Stomach (tissue), 9 donors: ENCODE measurements around the gene SLITRK3. TPM values are rescaled to one million over a fixed set of nuclear protein-coding genes. Genes with fewer than 3 reads are reported as not detected.

ENCODE experiments used
- DNase-seq, 2 donors: peaks; one replicate each; pipeline versions ENCODE4 v3.0.0 to v3.0.0-alpha.2; 2013 to 2019
- H3K27ac ChIP-seq, 5 donors: fragments of 200-600 bp in 4 of 5; sonication (generic) in 4 of 5; one replicate each; pipeline ENCODE4 v1.5.1; 2013 to 2019; ENCODE audit warnings: mild to moderate bottlenecking in 1 of 5, moderate library complexity in 1 of 5
- H3K27me3 ChIP-seq, 3 donors: fragments of 200-600 bp; sonication (generic); one replicate each; pipeline ENCODE4 v1.5.1; 2017 to 2019; ENCODE audit warnings: mixed run types in 1 of 3
- H3K36me3 ChIP-seq, 4 donors: fragments of 200-600 bp; sonication (generic); 1 replicate in 3 of 4; 2 replicates in 1 of 4; pipeline ENCODE4 v1.5.1; 2016 to 2019
- H3K4me1 ChIP-seq, 4 donors: fragments of 200-600 bp; sonication (generic); one replicate each; pipeline ENCODE4 v1.5.1; 2016 to 2019
- H3K4me3 ChIP-seq, 4 donors: fragments of 200-600 bp; sonication (generic) in 3 of 4; one replicate each; pipeline ENCODE4 v1.5.1; 2016 to 2019; ENCODE audit warnings: mild to moderate bottlenecking in 1 of 4
- H3K9me3 ChIP-seq, 4 donors: fragments of 200-600 bp; sonication (generic); one replicate each; pipeline ENCODE4 v1.5.1; 2016 to 2019
- EP300 ChIP-seq: sonication (generic); formaldehyde crosslinking; IDR thresholded peaks from one replicate; pipeline ENCODE4 v1.6.1; 2017; ENCODE audit warnings: antibody characterized with exemption
- POLR2A ChIP-seq, 4 donors: fragments of 450-650 bp; IDR thresholded peaks; one replicate each; pipeline ENCODE4 v1.6.1; 2016; ENCODE audit warnings: antibody characterized with exemption in 4 of 4, control low read depth in 2 of 4, mild to moderate bottlenecking in 1 of 4, moderate library complexity in 1 of 4
- POLR2AphosphoS5 ChIP-seq, 3 donors: sonication (generic); formaldehyde crosslinking; IDR thresholded peaks; one replicate each; pipeline ENCODE4 v1.6.1; 2016; ENCODE audit warnings: antibody characterized with exemption in 3 of 3
- WGBS, 5 donors: extraction: QIAGEN DNeasy Blood & Tissue Kit in 3 of 5; methylation state at CpG; one replicate each; pipeline versions ENCODE4 v1.1.5 to v1.1.7; 2013 to 2018; 5-methylcytosine and 5-hydroxymethylcytosine counted together
- intact Hi-C: fragments of 100-400 bp; cut with DNase I; formaldehyde crosslinking; loops from one replicate; pipeline ENCODE4 v1.15.1; 2023; ENCODE audit warnings: low total_unique reads
- polyA plus RNA-seq, 3 donors: library from polyadenylated mRNA; stranded (reverse); fragments of 200-250 nt; gene quantifications; one replicate each; pipeline ENCODE4 v1.2.3, GENCODE V29; 2013
- total RNA-seq, 5 donors: library from RNA; depleted of rRNA; stranded (reverse); fragments of >200 nt; gene quantifications; one replicate each; pipeline versions ENCODE4 v1.1.0 to v1.2.3, GENCODE V29; 2014 to 2016
- TF ChIP-seq, protein P1 (sequence below), 7 experiments: fragments of 450-650 bp in 4 of 7; fragments of 200-600 bp in 3 of 7; sonication (generic) in 3 of 7; IDR thresholded peaks; one replicate each; pipeline ENCODE4 v1.5.1; 2016 to 2019; ENCODE audit warnings: antibody characterized with exemption in 7 of 7, control low read depth in 2 of 7, mild to moderate bottlenecking in 1 of 7
- donor health status: healthy with polysubstance abuse.
- donor health status: Bipolar disorder and iron deficiency.
- donor health status: healthy.

Gene SLITRK3
- total and polyA plus RNA-seq, 8 donors, result 0.06 to 2.6 (median 0.60) TPM; not detected in 4

GRCh38 chr3:165159760-165160421, 36.3 kb downstream of the SLITRK3 start:
- WGBS, 5 donors, result 8 to 17% (median 15%) methylated on average over 1 of the region's 1 CpG
- Histone ChIP-seq H3K36me3 (no peaks in the 10 kb centered on the region), H3K9me3 (no peaks in the 10 kb centered on the region), H3K27me3 (no peaks in the 10 kb centered on the region), H3K4me3 (no peak overlapping the region), H3K4me1 (no peaks in the 10 kb centered on the region), H3K27ac (no peak overlapping the region)
- intact Hi-C loops, result no loop called here
- TF ChIP-seq, protein P1, sequence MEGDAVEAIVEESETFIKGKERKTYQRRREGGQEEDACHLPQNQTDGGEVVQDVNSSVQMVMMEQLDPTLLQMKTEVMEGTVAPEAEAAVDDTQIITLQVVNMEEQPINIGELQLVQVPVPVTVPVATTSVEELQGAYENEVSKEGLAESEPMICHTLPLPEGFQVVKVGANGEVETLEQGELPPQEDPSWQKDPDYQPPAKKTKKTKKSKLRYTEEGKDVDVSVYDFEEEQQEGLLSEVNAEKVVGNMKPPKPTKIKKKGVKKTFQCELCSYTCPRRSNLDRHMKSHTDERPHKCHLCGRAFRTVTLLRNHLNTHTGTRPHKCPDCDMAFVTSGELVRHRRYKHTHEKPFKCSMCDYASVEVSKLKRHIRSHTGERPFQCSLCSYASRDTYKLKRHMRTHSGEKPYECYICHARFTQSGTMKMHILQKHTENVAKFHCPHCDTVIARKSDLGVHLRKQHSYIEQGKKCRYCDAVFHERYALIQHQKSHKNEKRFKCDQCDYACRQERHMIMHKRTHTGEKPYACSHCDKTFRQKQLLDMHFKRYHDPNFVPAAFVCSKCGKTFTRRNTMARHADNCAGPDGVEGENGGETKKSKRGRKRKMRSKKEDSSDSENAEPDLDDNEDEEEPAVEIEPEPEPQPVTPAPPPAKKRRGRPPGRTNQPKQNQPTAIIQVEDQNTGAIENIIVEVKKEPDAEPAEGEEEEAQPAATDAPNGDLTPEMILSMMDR (IDR thresholded peaks at IDR 0.05), result no peak
- no peak for TF ChIP-seq EP300
- TF ChIP-seq POLR2AphosphoS5 (IDR thresholded peaks at IDR 0.05), result no peak
- TF ChIP-seq POLR2A (IDR thresholded peaks at IDR 0.05), result no peak
- DNase-seq, result peak in 1 of 2 donors; percentile 1

- WGBS, 5 donors, result 78 to 90% (median 88%) methylated on average over 2 of the region's 2 CpGs
- Histone ChIP-seq H3K27ac (no peak overlapping the region), H3K36me3 (no peaks in the 10 kb centered on the region), H3K9me3 (no peaks in the 10 kb centered on the region), H3K4me3 (no peak overlapping the region), H3K27me3 (no peaks in the 10 kb centered on the region), H3K4me1 (no peaks in the 10 kb centered on the region)
- no peak for DNase-seq
- intact Hi-C loops, result no loop called here
- TF ChIP-seq, protein P1 (IDR thresholded peaks at IDR 0.05), result no peak
- no peak for TF ChIP-seq POLR2AphosphoS5 (IDR thresholded peaks at IDR 0.05)
- TF ChIP-seq EP300, result no peak
- TF ChIP-seq POLR2A (IDR thresholded peaks at IDR 0.05), result no peak
Observed at GRCh38 chr3:165158011-165158410, 38.2 kb downstream of the SLITRK3 start.

GRCh38 chr3:165156757-165157420, 39.3 kb downstream of the SLITRK3 start:
- 93 to 98% (median 96%) methylated on average over 3 of the region's 3 CpGs for WGBS, 5 donors
- DNase-seq, result no peak
- intact Hi-C loops, result no loop called here
- TF ChIP-seq POLR2A (IDR thresholded peaks at IDR 0.05), result no peak
- TF ChIP-seq, protein P1 (IDR thresholded peaks at IDR 0.05), result no peak
- no peak for TF ChIP-seq EP300
- TF ChIP-seq POLR2AphosphoS5 (IDR thresholded peaks at IDR 0.05), result no peak
- H3K4me1 ChIP-seq, result no peaks in the 10 kb centered on the region
- no peaks in the 10 kb centered on the region for H3K9me3 ChIP-seq
- H3K27ac ChIP-seq, result no peak overlapping the region
- no peaks in the 10 kb centered on the region for H3K36me3 ChIP-seq
- H3K27me3 ChIP-seq, result no peaks in the 10 kb centered on the region
- no peak overlapping the region for H3K4me3 ChIP-seq

DNA sequence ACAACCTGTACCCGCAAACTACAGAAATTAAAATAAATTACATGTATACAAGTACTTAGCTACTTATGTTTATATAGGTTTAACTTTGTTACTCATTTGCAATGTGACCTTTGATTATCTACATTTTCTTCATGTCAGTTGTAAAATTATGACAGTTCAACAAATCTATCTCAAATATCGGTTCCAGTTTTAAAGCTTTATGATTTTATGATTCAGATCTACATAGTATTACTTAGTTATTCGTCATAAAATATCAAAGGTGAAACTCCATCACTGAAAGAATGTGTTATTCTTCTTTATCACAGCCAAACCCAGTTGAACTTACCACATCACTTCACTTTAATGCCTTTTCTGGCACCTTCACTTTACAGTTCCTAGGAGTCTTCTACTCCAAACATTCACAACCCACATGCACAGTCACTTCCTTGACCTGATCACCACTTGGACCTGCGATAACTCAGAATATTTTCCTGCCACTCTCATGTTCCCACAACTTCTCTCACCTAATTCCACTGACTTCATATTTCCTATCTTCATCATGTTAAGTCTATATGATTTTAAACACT, 47.2 kb downstream of the SLITRK3 start:
- H3K27ac ChIP-seq, result no peak overlapping the region

More for the DNA sequence above, 47.2 kb downstream of the SLITRK3 start:
- no peaks in the 10 kb centered on the region for H3K27me3 ChIP-seq
- no peaks in the 10 kb centered on the region for H3K36me3 ChIP-seq
- TF ChIP-seq POLR2A (IDR thresholded peaks at IDR 0.05), result no peak
- 63 to 75% (median 66%) methylated on average over 4 of the region's 4 CpGs for WGBS, 5 donors
- intact Hi-C loops, result no loop called here
- no peaks in the 10 kb centered on the region for H3K4me1 ChIP-seq
- H3K4me3 ChIP-seq, result no peak overlapping the region
- no peak for DNase-seq
- H3K9me3 ChIP-seq, result no peaks in the 10 kb centered on the region
